ENCODE measurements around the gene CPA5. TPM values are rescaled to one million over a fixed set of nuclear protein-coding genes. Genes with fewer than 3 reads are reported as not detected.

The CPA5 gene
- total and polyA plus RNA-seq, 3 donors from 2014 or later, result 11.5 to 59.4 (median 46.7) TPM

Other genes starting within 250 kb of the CPA5 start
- gene TMEM209, start 139.4 kb upstream of the CPA5 start, total RNA-seq, result 10 to 100 TPM; 28.4 to 37.5 TPM
- 33.8 TPM for gene TMEM209, start 139.4 kb upstream of the CPA5 start, polyA plus RNA-seq (ENCODE audit: insufficient read depth, low read depth, low replicate concordance)
- gene SSMEM1, start 137.0 kb upstream of the CPA5 start, total RNA-seq, result 10 to 100 TPM; 17.8 to 34.8 TPM
- gene SSMEM1, start 137.0 kb upstream of the CPA5 start, polyA plus RNA-seq (ENCODE audit: insufficient read depth, low read depth, low replicate concordance), result 61.0 TPM
- 1 to 10 TPM; 1.4 to 2.4 TPM for gene CPA2, start 78.0 kb upstream of the CPA5 start, total RNA-seq
- 1.1 TPM for gene CPA2, start 78.0 kb upstream of the CPA5 start, polyA plus RNA-seq (ENCODE audit: insufficient read depth, low read depth, low replicate concordance)
- under 1 TPM; 0.31 to 0.68 TPM for gene CPA4, start 51.7 kb upstream of the CPA5 start, total RNA-seq
- gene CPA4, start 51.7 kb upstream of the CPA5 start, polyA plus RNA-seq (ENCODE audit: insufficient read depth, low read depth, low replicate concordance), result 0.94 TPM
- gene CPA1, start 35.7 kb downstream of the CPA5 start, total RNA-seq, result 1 to 10 TPM; 3.0 to 3.9 TPM
- 2.5 TPM for gene CPA1, start 35.7 kb downstream of the CPA5 start, polyA plus RNA-seq (ENCODE audit: insufficient read depth, low read depth, low replicate concordance)
- gene CEP41, start 96.2 kb downstream of the CPA5 start, total RNA-seq, result 10 to 100 TPM; 59.0 to 91.6 TPM
- 209 TPM for gene CEP41, start 96.2 kb downstream of the CPA5 start, polyA plus RNA-seq (ENCODE audit: insufficient read depth, low read depth, low replicate concordance)
- gene MEST, start 147.3 kb downstream of the CPA5 start, total RNA-seq, result 10 to 100 TPM; 32.5 to 36.5 TPM
- gene MEST, start 147.3 kb downstream of the CPA5 start, polyA plus RNA-seq (ENCODE audit: insufficient read depth, low read depth, low replicate concordance), result 65.2 TPM

Data from testis (tissue), 3 donors.